Astrocyte (in vitro differentiated cells and primary cell): ENCODE results near the gene LIPE. TPM values are rescaled to one million over a fixed set of nuclear protein-coding genes. Genes with fewer than 3 reads are reported as not detected.
A peak's percentile ranks its signal among the peaks of the same experiment; 100 is the strongest.
"Not testable (repeated sequence)": the region's sequence is repeated elsewhere in the genome, so short reads cannot be mapped to it uniquely, and the experiment has no call there.

Experiments
- DNase-seq: peaks from one replicate; pipeline ENCODE4 v3.0.0-alpha.2; 2010; ENCODE audit warnings: low read depth
- FAIRE-seq: peaks from 2 replicates; lab custom pipeline; 2011; peaks lifted over from hg19 to GRCh38; lab: Jason Lieb, UNC
- H2AFZ ChIP-seq: 2 replicates; pipeline ENCODE4 v1.6.0; 2012; ENCODE audit warnings: low read depth, low read length, inconsistent platforms
- H3K27ac ChIP-seq: 2 replicates; pipeline ENCODE4 v1.5.1; 2011; ENCODE audit warnings: low read depth, low read length, inconsistent platforms
- H3K27me3 ChIP-seq: 2 replicates; pipeline ENCODE4 v1.6.0; 2011; ENCODE audit warnings: low read length, inconsistent platforms; ENCODE audit not compliant: insufficient read depth
- H3K36me3 ChIP-seq: 2 replicates; pipeline ENCODE4 v1.5.1; 2011; ENCODE audit warnings: low read length, inconsistent platforms; ENCODE audit not compliant: insufficient read depth
- H3K4me1 ChIP-seq: 2 replicates; pipeline ENCODE4 v1.5.1; 2011; ENCODE audit warnings: low read length, inconsistent platforms; ENCODE audit not compliant: insufficient read depth
- H3K4me2 ChIP-seq: 2 replicates; pipeline ENCODE4 v1.6.0; 2012; ENCODE audit warnings: low read length, inconsistent platforms
- H3K4me3 ChIP-seq: 2 replicates; pipeline ENCODE4 v1.5.1; 2011; ENCODE audit warnings: low read depth, mild to moderate bottlenecking, low read length, inconsistent platforms; ENCODE audit not compliant: insufficient read depth
- H3K79me2 ChIP-seq: 2 replicates; pipeline ENCODE4 v1.6.0; 2012; ENCODE audit warnings: mild to moderate bottlenecking, low read length, inconsistent platforms; ENCODE audit not compliant: insufficient read depth
- H3K9ac ChIP-seq: 2 replicates; pipeline ENCODE4 v1.6.0; 2012; ENCODE audit warnings: mild to moderate bottlenecking, low read length, inconsistent platforms
- H3K9me3 ChIP-seq: 2 replicates; pipeline ENCODE4 v1.5.1; 2012; ENCODE audit warnings: low read depth, mild to moderate bottlenecking, low read length, inconsistent platforms; ENCODE audit not compliant: insufficient read depth
- H4K20me1 ChIP-seq: 2 replicates; pipeline ENCODE4 v1.6.0; 2012; ENCODE audit warnings: low read length, inconsistent platforms; ENCODE audit not compliant: insufficient read depth
- H3K27ac Mint-ChIP-seq: one replicate; pipeline ENCODE4 v1.8.0; 2021; ENCODE audit warnings: mild to moderate bottlenecking, mixed read lengths; ENCODE audit not compliant: unreplicated experiment
- H3K27me3 Mint-ChIP-seq: one replicate; pipeline ENCODE4 v1.8.0; 2021; ENCODE audit warnings: low read depth, mixed read lengths; ENCODE audit not compliant: unreplicated experiment
- H3K36me3 Mint-ChIP-seq: one replicate; pipeline ENCODE4 v1.8.0; 2021; ENCODE audit warnings: low read depth, mixed read lengths; ENCODE audit not compliant: unreplicated experiment
- H3K4me1 Mint-ChIP-seq: one replicate; pipeline ENCODE4 v1.8.0; 2021; ENCODE audit warnings: low read depth, mixed read lengths; ENCODE audit not compliant: unreplicated experiment
- H3K4me3 Mint-ChIP-seq: one replicate; pipeline ENCODE4 v1.8.0; 2021; ENCODE audit warnings: mild to moderate bottlenecking, moderate library complexity, mixed read lengths; ENCODE audit not compliant: unreplicated experiment
- H3K9me3 Mint-ChIP-seq: one replicate; pipeline ENCODE4 v1.8.0; 2021; ENCODE audit warnings: mild to moderate bottlenecking, mixed read lengths; ENCODE audit not compliant: unreplicated experiment
- CTCF ChIP-seq: IDR thresholded peaks from 2 replicates; pipeline ENCODE4 v1.5.1; 2011; ENCODE audit warnings: low read depth, mild to moderate bottlenecking, inconsistent platforms, low read length, moderate library complexity; ENCODE audit not compliant: insufficient read depth
- EZH2 ChIP-seq: IDR thresholded peaks from 2 replicates; pipeline ENCODE4 v1.6.1; 2012; ENCODE audit warnings: mild to moderate bottlenecking, low read length, inconsistent platforms; ENCODE audit not compliant: insufficient read depth
- total RNA-seq: library from RNA; stranded (reverse); gene quantifications from 2 replicates; pipeline ENCODE4 v1.2.1, GENCODE V29; 2021

LIPE gene
- total RNA-seq, 1 donor from 2014 or later, result 2.0 TPM

DNA sequence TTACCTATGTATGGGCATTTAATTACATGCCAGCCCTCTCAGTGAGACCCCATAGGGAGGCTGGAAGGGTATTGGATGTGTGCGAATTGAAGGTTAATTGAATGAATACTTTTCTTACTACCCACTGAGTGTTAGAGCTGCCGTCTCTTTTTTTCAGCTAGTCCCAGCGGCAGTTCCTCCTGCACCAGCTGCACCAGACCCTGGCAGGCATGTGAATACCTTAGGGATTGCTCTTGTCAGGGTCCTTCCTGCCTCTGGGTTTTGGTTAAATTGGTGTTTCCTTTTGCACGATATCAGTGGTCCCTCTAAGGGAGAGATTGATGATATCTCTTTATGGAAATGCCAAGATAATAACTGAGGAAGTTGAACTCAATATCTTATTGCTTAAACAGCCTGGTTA is 25.4 kb upstream of the LIPE start:
- no peaks in the 10 kb centered on the region for H4K20me1 ChIP-seq
- DNase-seq (no peak), FAIRE-seq (no peak)
- peaks cover 4% of the 10 kb centered on the region for H3K4me1 ChIP-seq
- H3K79me2 ChIP-seq, result no peaks in the 10 kb centered on the region
- no peaks in the 10 kb centered on the region for H3K36me3 ChIP-seq
- no peak overlapping the region for H3K27ac ChIP-seq
- H3K36me3 Mint-ChIP-seq, result no peaks in the 10 kb centered on the region
- H3K9ac ChIP-seq, result no peak overlapping the region
- H2AFZ ChIP-seq, result no peak overlapping the region
- H3K27me3 Mint-ChIP-seq, result peaks cover 41% of the 10 kb centered on the region
- H3K4me3 Mint-ChIP-seq, result no peak overlapping the region
- no peak overlapping the region for H3K27ac Mint-ChIP-seq
- H3K27me3 ChIP-seq, result peaks cover 24% of the 10 kb centered on the region
- H3K4me1 Mint-ChIP-seq, result peaks cover 3% of the 10 kb centered on the region
- no peaks in the 10 kb centered on the region for H3K9me3 Mint-ChIP-seq
- H3K4me3 ChIP-seq, result no peak overlapping the region
- no peak overlapping the region for H3K4me2 ChIP-seq
- H3K9me3 ChIP-seq, result no peaks in the 10 kb centered on the region
- TF ChIP-seq CTCF, result no peak
- TF ChIP-seq EZH2, result no peak

DNA sequence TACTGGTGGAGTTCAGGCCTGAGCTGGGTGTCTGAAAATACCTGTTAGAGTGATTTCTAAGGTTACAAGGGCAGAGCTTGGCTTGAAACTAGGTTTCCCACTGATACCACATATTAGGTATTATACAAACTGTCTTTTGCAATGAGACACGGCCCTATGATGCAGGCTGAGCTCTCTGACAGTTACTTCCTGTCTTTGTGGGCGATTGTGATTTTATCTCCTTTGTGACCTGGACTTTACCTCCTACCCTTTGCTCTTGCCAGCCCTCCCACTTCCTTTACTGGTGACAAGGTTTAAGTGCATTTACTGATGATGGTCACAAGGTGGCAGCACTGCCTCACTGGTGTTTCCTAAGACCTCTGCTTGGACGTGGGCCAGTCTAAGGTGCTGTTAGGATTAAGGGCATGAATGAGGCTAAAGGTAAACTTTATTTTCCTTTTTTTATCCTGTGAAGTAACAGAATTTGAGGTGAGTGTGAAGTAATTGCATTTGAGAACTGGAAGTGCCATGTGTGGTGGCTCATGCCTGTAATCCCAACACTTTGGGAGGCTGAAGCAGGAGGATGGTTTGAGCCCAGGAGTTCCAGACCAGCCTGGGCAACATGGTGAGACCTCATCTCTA is 23.2 kb upstream of the LIPE start:
- Mint-ChIP-seq H3K27me3 (peaks cover 36% of the 10 kb centered on the region), H3K27ac (no peak overlapping the region), H3K9me3 (peaks cover 2% of the 10 kb centered on the region), H3K4me1 (no peaks in the 10 kb centered on the region), H3K4me3 (no peak overlapping the region), H3K36me3 (no peaks in the 10 kb centered on the region)
- H3K4me1 ChIP-seq, result peaks cover 4% of the 10 kb centered on the region
- H3K4me2 ChIP-seq, result peak overlapping the region; percentile 5
- no peaks in the 10 kb centered on the region for H3K79me2 ChIP-seq
- peak; percentile 63 for DNase-seq
- H3K9ac ChIP-seq, result no peak overlapping the region
- FAIRE-seq, result no peak
- no peak for TF ChIP-seq EZH2
- TF ChIP-seq CTCF, result peak; percentile 82
- no peak overlapping the region for H2AFZ ChIP-seq
- no peak overlapping the region for H3K27ac ChIP-seq
- H3K4me3 ChIP-seq, result no peak overlapping the region
- no peaks in the 10 kb centered on the region for H3K36me3 ChIP-seq
- peaks cover 24% of the 10 kb centered on the region for H3K27me3 ChIP-seq
- H3K9me3 ChIP-seq, result no peaks in the 10 kb centered on the region
- no peaks in the 10 kb centered on the region for H4K20me1 ChIP-seq

- not testable (repeated sequence) for H3K9ac ChIP-seq, H3K4me3 Mint-ChIP-seq, H3K27ac ChIP-seq, H3K9me3 ChIP-seq, H3K79me2 ChIP-seq, H3K4me2 ChIP-seq, H3K27ac Mint-ChIP-seq, H2AFZ ChIP-seq, H3K4me1 Mint-ChIP-seq, DNase-seq, H3K36me3 Mint-ChIP-seq, FAIRE-seq, H3K36me3 ChIP-seq, H4K20me1 ChIP-seq, H3K4me3 ChIP-seq, H3K9me3 Mint-ChIP-seq, H3K4me1 ChIP-seq
- H3K27me3 ChIP-seq, result peaks cover 20% of the 10 kb centered on the region
- H3K27me3 Mint-ChIP-seq, result peaks cover 36% of the 10 kb centered on the region
Observed at GRCh38 chr19:42448306-42448705, 21.1 kb upstream of the LIPE start.
